ENCODE results near the gene NRG2.

The NRG2 gene

DNA sequence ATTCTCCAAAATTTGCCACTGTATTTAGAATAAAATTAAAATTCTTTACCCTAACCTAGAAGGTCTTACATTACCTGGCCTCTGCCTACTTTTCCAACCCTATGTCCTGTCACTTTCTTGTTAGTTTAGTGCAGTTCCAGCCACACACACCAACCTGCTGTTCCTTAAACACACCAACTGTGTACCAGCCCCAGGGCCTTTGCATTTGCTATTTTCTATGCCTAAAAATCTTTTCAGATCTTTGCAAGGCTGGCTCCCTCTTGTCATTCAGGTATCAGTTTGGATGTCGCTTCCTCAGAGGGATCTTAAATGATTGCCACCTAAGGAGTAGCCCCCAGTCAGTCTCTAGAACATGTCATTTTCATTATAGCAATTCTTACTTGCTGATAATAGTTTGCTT is 17.7 kb upstream of the NRG2 start:
- peaks cover 67% of the 10 kb centered on the region for H3K27me3 ChIP-seq (ENCODE audit: control insufficient read depth, insufficient read depth, low read length, poor library complexity, severe bottlenecking)
- no peaks in the 10 kb centered on the region for H3K9me3 ChIP-seq (ENCODE audit: control insufficient read depth, low read length)
- no peaks in the 10 kb centered on the region for H3K36me3 ChIP-seq (ENCODE audit: control insufficient read depth, insufficient read depth, low read length)
- no peak overlapping the region for H3K4me3 ChIP-seq (ENCODE audit: insufficient read depth, low read depth, low read length)
- 84 to 88% methylated on average over 1 of the region's 1 CpG for WGBS, 2 experiments
- H3K4me1 ChIP-seq (ENCODE audit: control insufficient read depth, insufficient read depth, low read length), result no peaks in the 10 kb centered on the region
- no peak overlapping the region for H3K27ac ChIP-seq (ENCODE audit: insufficient read depth, low read depth, low read length, poor library complexity, severe bottlenecking)

DNA sequence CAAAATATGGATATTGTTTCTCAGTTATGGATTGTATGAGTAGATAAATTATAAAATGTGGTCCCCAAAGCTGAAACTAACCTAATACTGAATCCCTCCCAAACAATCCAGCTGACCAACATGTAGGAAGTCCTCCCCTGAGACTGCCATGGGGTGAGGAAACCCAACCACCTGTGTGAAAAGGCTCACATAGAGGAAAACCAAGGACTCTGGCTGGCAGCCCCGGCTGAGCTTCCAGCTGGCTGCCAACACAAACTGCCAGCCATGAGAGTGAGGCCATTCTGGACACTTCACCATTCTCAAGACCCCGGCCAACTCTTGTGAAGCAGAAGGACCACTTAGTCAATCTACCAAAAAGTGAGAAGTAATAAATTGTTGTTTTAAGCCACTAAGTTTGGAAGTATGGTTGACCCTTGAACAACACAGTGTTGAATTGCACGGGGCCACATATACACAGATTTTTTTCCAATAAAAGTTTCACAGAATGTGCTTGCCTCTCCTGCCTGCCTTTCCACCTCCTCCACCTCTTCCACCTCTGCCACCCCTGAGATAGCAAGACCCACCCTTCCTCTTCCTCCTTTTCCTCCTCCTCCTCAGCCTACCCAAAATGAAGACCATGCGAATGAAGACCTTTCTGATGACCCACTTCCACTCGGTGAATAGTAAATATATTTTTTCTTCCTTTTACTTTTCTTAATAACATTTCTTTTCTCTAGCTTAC is 15.3 kb upstream of the NRG2 start:
- no peaks in the 10 kb centered on the region for H3K36me3 ChIP-seq (ENCODE audit: control insufficient read depth, insufficient read depth, low read length)
- H3K4me1 ChIP-seq (ENCODE audit: control insufficient read depth, insufficient read depth, low read length), result no peaks in the 10 kb centered on the region
- 79 to 90% methylated on average over 4 of the region's 5 CpGs for WGBS, 2 experiments
- H3K4me3 ChIP-seq (ENCODE audit: insufficient read depth, low read depth, low read length), result no peak overlapping the region
- H3K9me3 ChIP-seq (ENCODE audit: control insufficient read depth, low read length), result no peaks in the 10 kb centered on the region
- no peak overlapping the region for H3K27ac ChIP-seq (ENCODE audit: insufficient read depth, low read depth, low read length, poor library complexity, severe bottlenecking)
- peaks cover 72% of the 10 kb centered on the region for H3K27me3 ChIP-seq (ENCODE audit: control insufficient read depth, insufficient read depth, low read length, poor library complexity, severe bottlenecking)

DNA sequence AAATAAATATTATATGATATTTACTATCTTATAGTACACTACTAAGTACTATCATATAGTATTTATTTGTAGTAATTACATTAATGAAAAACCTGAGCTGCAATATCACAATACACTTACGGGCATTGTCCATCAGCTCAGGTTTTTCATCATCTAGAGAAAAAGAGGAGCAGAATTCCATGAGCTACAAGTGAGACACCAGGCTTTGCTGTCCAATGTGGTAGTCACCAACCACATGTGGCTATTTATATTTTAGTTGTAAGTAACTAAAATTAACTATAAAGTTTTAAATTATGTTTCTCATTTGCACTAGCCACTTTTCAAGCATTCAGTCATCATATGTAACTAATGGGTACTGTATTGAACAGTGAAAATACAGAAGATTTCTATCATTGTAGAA is 13.8 kb upstream of the NRG2 start:
- H3K4me1 ChIP-seq (ENCODE audit: control insufficient read depth, insufficient read depth, low read length), result no peaks in the 10 kb centered on the region
- H3K36me3 ChIP-seq (ENCODE audit: control insufficient read depth, insufficient read depth, low read length), result no peaks in the 10 kb centered on the region
- H3K4me3 ChIP-seq (ENCODE audit: insufficient read depth, low read depth, low read length), result no peak overlapping the region
- no peaks in the 10 kb centered on the region for H3K9me3 ChIP-seq (ENCODE audit: control insufficient read depth, low read length)
- WGBS, 2 experiments, result 88% methylated on average over 1 of the region's 1 CpG
- H3K27me3 ChIP-seq (ENCODE audit: control insufficient read depth, insufficient read depth, low read length, poor library complexity, severe bottlenecking), result peaks cover 69% of the 10 kb centered on the region
- no peak overlapping the region for H3K27ac ChIP-seq (ENCODE audit: insufficient read depth, low read depth, low read length, poor library complexity, severe bottlenecking)

DNA sequence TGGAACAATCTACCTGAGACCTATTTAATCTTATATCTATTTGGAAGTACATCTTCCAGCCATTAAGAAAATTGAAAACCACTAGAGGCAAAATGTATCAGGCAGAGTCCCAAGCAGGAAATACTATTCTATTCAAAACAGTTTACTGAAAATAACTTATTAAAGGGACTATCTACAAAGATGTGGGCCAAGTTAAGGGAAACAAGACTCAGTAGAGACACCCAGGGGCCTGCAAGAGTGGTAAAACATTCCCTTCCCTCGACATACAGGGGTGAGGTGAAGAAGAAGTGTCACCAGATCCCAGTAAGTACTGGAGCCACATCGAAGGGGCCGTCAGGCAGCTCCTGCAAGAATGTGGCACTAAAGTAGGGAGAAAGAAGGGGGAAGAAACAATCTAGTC is 12.1 kb upstream of the NRG2 start:
- H3K27me3 ChIP-seq (ENCODE audit: control insufficient read depth, insufficient read depth, low read length, poor library complexity, severe bottlenecking), result peaks cover 73% of the 10 kb centered on the region
- no peaks in the 10 kb centered on the region for H3K36me3 ChIP-seq (ENCODE audit: control insufficient read depth, insufficient read depth, low read length)
- 36 to 37% methylated on average over 3 of the region's 3 CpGs for WGBS, 2 experiments
- no peaks in the 10 kb centered on the region for H3K9me3 ChIP-seq (ENCODE audit: control insufficient read depth, low read length)
- no peaks in the 10 kb centered on the region for H3K4me1 ChIP-seq (ENCODE audit: control insufficient read depth, insufficient read depth, low read length)
- no peak overlapping the region for H3K27ac ChIP-seq (ENCODE audit: insufficient read depth, low read depth, low read length, poor library complexity, severe bottlenecking)
- H3K4me3 ChIP-seq (ENCODE audit: insufficient read depth, low read depth, low read length), result no peak overlapping the region

DNA sequence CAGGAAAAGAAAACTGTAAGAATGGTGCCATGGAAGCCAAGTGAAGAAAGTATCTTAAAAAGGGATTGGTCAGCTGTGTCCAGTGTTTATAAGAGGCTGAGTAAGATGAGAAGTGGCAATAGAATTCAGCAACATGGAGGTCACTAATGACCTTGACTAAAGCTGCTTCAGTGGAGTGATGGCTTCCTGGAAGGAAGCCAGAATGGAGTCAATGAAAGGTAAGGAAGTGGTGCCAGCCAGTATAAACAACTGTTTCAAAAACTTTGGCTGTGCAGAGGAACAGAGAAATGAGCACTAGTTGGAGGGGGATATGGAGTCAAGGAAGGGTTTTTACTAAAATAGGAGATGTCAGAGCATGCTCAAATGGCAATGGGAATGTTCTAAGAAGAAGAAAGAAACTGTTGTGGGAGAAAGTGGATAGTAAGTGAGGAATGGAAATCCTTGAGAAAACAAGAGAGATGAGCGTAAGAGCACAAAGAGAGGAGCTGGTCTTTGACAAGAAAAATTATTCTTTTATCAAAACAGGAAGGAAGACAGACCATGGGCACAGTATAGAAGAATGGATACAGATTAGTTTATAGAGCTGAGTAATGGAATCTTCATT is 11.1 kb upstream of the NRG2 start:
- no peaks in the 10 kb centered on the region for H3K9me3 ChIP-seq (ENCODE audit: control insufficient read depth, low read length)
- H3K27ac ChIP-seq (ENCODE audit: insufficient read depth, low read depth, low read length, poor library complexity, severe bottlenecking), result no peak overlapping the region
- H3K4me1 ChIP-seq (ENCODE audit: control insufficient read depth, insufficient read depth, low read length), result no peaks in the 10 kb centered on the region
- no peak overlapping the region for H3K4me3 ChIP-seq (ENCODE audit: insufficient read depth, low read depth, low read length)
- peaks cover 66% of the 10 kb centered on the region for H3K27me3 ChIP-seq (ENCODE audit: control insufficient read depth, insufficient read depth, low read length, poor library complexity, severe bottlenecking)
- H3K36me3 ChIP-seq (ENCODE audit: control insufficient read depth, insufficient read depth, low read length), result no peaks in the 10 kb centered on the region
- WGBS, 2 experiments, result 88 to 92% methylated on average over 1 of the region's 1 CpG

DNA sequence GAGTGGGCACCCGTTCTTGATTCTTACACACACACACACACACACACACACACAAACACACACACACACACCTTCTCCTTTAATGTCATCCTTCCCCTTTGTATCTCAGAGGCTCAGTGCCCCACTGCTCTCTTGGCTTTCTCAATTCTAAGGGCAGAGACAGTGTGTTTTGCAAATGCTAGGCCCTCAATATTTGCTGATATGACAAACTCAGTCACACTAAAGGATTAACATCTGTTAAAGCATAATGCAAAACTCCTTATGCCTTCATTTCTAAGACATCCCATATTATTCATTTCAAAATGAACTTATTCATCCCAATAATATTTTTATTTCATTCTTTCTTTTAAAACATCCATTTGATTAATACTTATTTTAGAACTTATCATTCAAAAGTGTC is 8.9 kb upstream of the NRG2 start:
- Histone ChIP-seq H3K4me3 (ENCODE audit: insufficient read depth, low read depth, low read length) (no peak overlapping the region), H3K27me3 (ENCODE audit: control insufficient read depth, insufficient read depth, low read length, poor library complexity, severe bottlenecking) (peaks cover 43% of the 10 kb centered on the region), H3K36me3 (ENCODE audit: control insufficient read depth, insufficient read depth, low read length) (no peaks in the 10 kb centered on the region), H3K4me1 (ENCODE audit: control insufficient read depth, insufficient read depth, low read length) (no peaks in the 10 kb centered on the region), H3K27ac (ENCODE audit: insufficient read depth, low read depth, low read length, poor library complexity, severe bottlenecking) (no peak overlapping the region), H3K9me3 (ENCODE audit: control insufficient read depth, low read length) (no peaks in the 10 kb centered on the region)
- 70 to 86% methylated on average over 1 of the region's 1 CpG for WGBS, 2 experiments

DNA sequence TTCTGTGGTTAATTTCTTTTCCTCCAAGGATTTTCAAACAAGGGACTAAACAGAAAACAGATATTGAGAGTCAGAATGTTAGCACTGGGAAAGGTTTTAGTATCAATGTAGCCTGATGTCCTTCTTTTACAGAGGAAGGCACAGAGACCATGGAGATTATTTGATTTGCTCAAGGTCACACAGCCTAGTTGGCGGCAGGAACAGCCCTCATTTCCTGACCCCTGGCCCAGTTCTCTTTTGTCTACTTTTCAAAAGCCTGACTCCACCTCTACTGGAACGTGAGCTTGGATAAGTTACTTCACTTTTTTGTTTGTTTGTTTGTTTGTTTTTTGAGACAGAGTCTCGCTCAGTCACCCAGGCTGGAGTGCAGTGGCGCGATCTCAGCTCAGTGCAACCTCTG is 6.6 kb upstream of the NRG2 start:
- Histone ChIP-seq H3K4me1 (ENCODE audit: control insufficient read depth, insufficient read depth, low read length) (no peaks in the 10 kb centered on the region), H3K27ac (ENCODE audit: insufficient read depth, low read depth, low read length, poor library complexity, severe bottlenecking) (no peak overlapping the region), H3K36me3 (ENCODE audit: control insufficient read depth, insufficient read depth, low read length) (no peaks in the 10 kb centered on the region), H3K27me3 (ENCODE audit: control insufficient read depth, insufficient read depth, low read length, poor library complexity, severe bottlenecking) (peaks cover 36% of the 10 kb centered on the region), H3K9me3 (ENCODE audit: control insufficient read depth, low read length) (no peaks in the 10 kb centered on the region), H3K4me3 (ENCODE audit: insufficient read depth, low read depth, low read length) (no peak overlapping the region)
- 81 to 83% methylated on average over 5 of the region's 5 CpGs for WGBS, 2 experiments

DNA sequence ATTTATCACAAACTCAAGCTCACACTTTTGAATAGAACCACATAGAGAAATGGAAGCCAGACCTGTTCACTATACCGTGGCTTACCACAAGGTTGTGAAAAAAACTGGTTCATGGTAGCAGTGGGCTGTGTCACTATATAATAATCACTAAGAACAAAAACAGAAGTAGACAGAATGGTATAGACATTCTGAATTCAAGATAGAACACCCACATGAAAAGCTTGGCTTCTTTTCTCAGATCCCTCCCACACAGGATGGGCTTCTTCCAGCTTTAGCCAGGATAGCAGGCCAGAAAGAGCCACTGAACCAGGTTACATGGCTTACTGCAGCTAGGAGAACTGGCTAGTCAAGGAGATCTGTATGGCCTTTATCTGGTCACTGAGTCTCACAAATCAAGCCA is 6.1 kb upstream of the NRG2 start:
- H3K4me1 ChIP-seq (ENCODE audit: control insufficient read depth, insufficient read depth, low read length), result no peaks in the 10 kb centered on the region
- H3K4me3 ChIP-seq (ENCODE audit: insufficient read depth, low read depth, low read length), result no peak overlapping the region
- H3K27me3 ChIP-seq (ENCODE audit: control insufficient read depth, insufficient read depth, low read length, poor library complexity, severe bottlenecking), result peaks cover 36% of the 10 kb centered on the region
- H3K9me3 ChIP-seq (ENCODE audit: control insufficient read depth, low read length), result no peaks in the 10 kb centered on the region
- no peaks in the 10 kb centered on the region for H3K36me3 ChIP-seq (ENCODE audit: control insufficient read depth, insufficient read depth, low read length)
- H3K27ac ChIP-seq (ENCODE audit: insufficient read depth, low read depth, low read length, poor library complexity, severe bottlenecking), result no peak overlapping the region
- WGBS, 2 experiments, result 100% methylated on average over 1 of the region's 1 CpG; no CpG with 5 or more reads in 1 of the 2 experiments

DNA sequence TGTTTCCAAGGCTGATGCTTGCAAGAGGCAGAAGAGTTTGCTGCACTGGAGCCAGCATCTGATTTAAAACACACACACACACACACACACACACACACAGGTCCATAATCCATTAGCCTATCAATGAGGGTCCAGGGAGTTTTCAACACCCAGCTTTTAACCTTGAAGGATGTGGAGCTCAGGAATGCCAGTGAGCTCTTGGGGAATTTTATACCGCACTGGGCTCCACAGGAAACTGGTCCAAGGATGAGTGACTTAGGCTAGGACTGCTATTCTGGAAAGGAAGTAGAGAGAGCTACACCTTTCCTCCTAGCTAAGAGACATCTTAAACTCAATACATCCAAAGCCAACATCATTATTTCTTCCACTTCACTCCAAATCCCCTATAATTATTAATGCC is 942 bp upstream of the NRG2 start:
- WGBS, 2 experiments, result 26 to 43% methylated on average over 1 of the region's 1 CpG
- Histone ChIP-seq H3K27ac (ENCODE audit: insufficient read depth, low read depth, low read length, poor library complexity, severe bottlenecking) (no peak overlapping the region), H3K4me1 (ENCODE audit: control insufficient read depth, insufficient read depth, low read length) (peaks cover 5% of the 10 kb centered on the region), H3K36me3 (ENCODE audit: control insufficient read depth, insufficient read depth, low read length) (no peaks in the 10 kb centered on the region), H3K4me3 (ENCODE audit: insufficient read depth, low read depth, low read length) (no peak overlapping the region), H3K9me3 (ENCODE audit: control insufficient read depth, low read length) (no peaks in the 10 kb centered on the region), H3K27me3 (ENCODE audit: control insufficient read depth, insufficient read depth, low read length, poor library complexity, severe bottlenecking) (peaks cover 71% of the 10 kb centered on the region)

DNA sequence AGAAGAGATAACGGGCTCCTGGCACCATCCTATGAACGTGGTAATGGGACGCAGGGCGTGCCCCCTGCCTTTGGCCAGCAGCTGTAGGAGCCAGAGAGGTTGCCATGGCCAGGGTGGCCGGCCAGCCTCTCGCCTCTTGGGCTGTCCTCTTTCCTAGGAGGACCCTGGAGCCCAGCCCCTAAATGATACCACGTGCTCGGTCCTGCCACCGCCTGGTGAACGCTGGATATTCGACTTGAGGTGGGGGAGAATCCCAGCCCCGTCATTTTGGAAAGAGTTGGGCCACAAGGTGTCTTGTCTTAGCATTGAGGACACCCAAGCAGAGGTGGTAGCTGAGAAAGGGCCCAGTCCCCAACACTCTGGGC is 391 bp upstream of the NRG2 start:
- 1% methylated on average over 12 of the region's 12 CpGs for WGBS, 2 experiments
- Histone ChIP-seq H3K36me3 (ENCODE audit: control insufficient read depth, insufficient read depth, low read length) (no peaks in the 10 kb centered on the region), H3K27ac (ENCODE audit: insufficient read depth, low read depth, low read length, poor library complexity, severe bottlenecking) (no peak overlapping the region), H3K4me1 (ENCODE audit: control insufficient read depth, insufficient read depth, low read length) (peaks cover 10% of the 10 kb centered on the region), H3K9me3 (ENCODE audit: control insufficient read depth, low read length) (no peaks in the 10 kb centered on the region), H3K27me3 (ENCODE audit: control insufficient read depth, insufficient read depth, low read length, poor library complexity, severe bottlenecking) (peaks cover 76% of the 10 kb centered on the region), H3K4me3 (ENCODE audit: insufficient read depth, low read depth, low read length) (peak overlapping the region; percentile 61)

DNA sequence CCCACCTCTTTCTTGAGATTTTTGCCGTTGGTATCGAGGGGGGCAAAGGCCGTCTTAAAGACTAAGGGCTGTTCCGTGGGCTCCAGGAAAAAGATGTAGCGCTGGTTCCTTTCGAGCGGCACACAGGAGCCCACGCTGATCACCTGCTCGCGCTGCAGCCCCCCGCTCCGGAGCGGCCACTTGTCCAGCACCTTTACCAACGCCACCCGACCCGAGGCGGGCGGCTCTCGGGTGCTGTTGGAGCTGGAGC is 781 bp downstream of the NRG2 start:
- no peaks in the 10 kb centered on the region for H3K36me3 ChIP-seq (ENCODE audit: control insufficient read depth, insufficient read depth, low read length)
- H3K9me3 ChIP-seq (ENCODE audit: control insufficient read depth, low read length), result no peaks in the 10 kb centered on the region
- peaks cover 82% of the 10 kb centered on the region for H3K27me3 ChIP-seq (ENCODE audit: control insufficient read depth, insufficient read depth, low read length, poor library complexity, severe bottlenecking)
- peaks cover 14% of the 10 kb centered on the region for H3K4me1 ChIP-seq (ENCODE audit: control insufficient read depth, insufficient read depth, low read length)
- WGBS, 2 experiments, result 3 to 6% methylated on average over 19 of the region's 19 CpGs
- no peak overlapping the region for H3K27ac ChIP-seq (ENCODE audit: insufficient read depth, low read depth, low read length, poor library complexity, severe bottlenecking)
- H3K4me3 ChIP-seq (ENCODE audit: insufficient read depth, low read depth, low read length), result peak overlapping the region; percentile 61
